HG03064 (cell line): ENCODE results near the gene RASGEF1C.
"Not testable (repeated sequence)": the region's sequence is repeated elsewhere in the genome, so short reads cannot be mapped to it uniquely, and the experiment has no call there.

ENCODE experiments used
- ATAC-seq: cut with Tn5 transposase; IDR thresholded peaks from one replicate; pipeline ENCODE4 v1.9.1; 2021; ENCODE audit warnings: low read depth; ENCODE audit not compliant: unreplicated experiment

The RASGEF1C gene

GRCh38 chr5:180089628-180090027 lies 119.4 kb downstream of the RASGEF1C start:
- not testable (repeated sequence) for ATAC-seq

DNA sequence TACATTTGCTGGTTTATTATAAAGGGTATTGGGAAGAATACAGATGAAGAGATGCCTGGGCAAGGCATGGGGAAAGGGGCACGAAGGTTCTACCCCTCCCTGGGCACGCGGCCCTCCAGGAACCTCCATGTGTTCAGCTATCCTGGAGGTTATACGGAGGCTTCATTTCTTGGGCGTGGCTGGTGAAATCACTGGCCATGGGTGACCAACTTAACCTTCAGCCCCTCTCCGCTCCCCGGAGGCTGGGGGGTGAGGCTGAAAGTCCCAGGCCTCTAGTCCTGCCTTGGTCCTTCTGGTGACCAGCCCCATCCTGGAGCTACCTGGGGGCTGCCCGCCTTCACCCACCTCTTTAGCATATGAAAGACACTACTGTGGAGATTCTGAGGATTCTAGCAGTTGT lies 120.5 kb downstream of the RASGEF1C start:
- ATAC-seq, result no peak

DNA sequence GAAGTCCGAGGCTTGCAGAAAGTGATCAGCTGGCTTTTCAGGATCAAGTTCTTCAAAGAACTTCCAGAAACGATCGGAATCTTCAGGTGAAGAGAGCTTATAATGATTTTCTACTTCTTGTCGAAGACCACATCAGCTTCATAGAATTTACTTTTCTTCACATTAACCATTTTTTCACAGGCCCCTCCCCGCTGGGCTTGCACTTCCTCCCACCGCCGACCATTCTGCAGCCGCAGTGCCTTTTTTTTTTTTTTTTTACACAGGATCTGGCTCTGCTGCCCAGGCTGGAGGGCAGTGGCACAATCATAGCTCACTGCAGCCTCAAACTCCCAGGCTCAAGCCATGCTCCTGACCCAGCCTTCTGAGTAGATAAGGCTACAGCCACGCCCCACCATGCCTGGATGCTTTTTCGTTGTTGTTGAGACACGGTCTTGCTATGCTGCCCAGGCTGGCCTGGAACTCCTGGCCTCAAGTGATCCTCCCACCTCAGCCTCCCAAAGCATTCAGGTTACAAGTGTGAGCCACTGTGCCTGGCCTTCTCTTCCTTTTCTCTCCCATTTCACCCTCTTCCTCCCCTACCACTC lies 122.1 kb downstream of the RASGEF1C start:
- ATAC-seq, result no peak

- no peak for ATAC-seq
These were observed 123.2 kb downstream of the RASGEF1C start for GRCh38 chr5:180085837-180086236.

- ATAC-seq, result no peak
These were observed 124.1 kb downstream of the RASGEF1C start for GRCh38 chr5:180084638-180085561.

GRCh38 chr5:180083529-180084060 lies 125.4 kb downstream of the RASGEF1C start:
- no peak for ATAC-seq

DNA sequence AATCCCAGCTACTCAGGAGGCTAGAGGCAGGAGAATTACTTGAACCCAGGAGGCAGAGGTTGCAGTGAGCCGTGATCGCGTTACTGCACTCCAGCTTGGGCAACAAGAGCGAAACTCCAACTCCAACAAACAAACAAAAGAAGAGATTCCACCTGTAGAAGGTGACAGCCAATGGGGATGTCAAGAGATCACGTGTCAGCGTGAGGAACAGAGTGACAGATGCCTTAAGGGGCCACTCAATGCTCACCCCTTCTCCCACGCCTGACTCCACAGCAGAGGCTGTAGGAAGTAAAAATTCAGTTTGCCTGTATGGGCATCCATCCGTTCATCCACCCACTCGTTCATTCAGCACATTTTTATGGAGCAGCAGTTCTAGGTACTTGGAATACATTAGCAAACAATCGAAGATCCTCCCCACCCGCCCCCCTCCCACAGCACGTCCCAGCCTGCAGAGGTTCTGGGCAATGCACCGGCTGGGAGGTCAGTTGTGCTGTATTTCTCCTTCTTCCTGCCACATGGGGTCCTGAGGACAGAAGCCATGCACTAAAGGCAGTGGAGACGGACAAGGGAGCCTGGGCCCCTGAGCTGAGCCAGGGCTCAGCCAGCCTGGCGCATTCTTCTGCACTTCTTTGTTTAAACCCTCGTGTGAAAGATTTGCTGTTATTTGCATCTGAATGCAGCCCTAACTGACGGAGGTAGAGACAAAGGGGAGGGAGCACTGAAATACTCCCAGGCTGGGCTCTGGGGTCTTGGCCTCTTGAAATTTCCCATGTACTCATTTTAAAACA lies 126.2 kb downstream of the RASGEF1C start:
- no peak for ATAC-seq

DNA sequence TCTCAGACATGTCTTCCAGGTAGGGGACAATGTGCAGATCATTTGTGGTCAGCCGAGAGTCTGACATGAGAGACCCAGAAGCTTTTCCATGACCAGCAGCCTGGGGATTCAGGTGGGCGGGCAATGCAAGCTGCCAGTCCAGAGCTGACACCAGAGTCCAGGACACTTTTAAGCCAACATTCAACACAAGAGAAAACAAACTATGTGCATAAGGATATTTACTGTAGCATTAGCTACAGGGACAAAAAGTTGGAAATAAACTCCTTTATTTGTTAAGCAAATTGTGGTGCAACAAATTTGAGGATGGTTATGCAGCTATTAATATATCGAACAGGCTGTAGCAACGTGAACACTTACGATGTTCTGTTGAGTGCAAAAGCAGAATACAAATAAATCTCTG lies 127.5 kb downstream of the RASGEF1C start:
- no peak for ATAC-seq

DNA sequence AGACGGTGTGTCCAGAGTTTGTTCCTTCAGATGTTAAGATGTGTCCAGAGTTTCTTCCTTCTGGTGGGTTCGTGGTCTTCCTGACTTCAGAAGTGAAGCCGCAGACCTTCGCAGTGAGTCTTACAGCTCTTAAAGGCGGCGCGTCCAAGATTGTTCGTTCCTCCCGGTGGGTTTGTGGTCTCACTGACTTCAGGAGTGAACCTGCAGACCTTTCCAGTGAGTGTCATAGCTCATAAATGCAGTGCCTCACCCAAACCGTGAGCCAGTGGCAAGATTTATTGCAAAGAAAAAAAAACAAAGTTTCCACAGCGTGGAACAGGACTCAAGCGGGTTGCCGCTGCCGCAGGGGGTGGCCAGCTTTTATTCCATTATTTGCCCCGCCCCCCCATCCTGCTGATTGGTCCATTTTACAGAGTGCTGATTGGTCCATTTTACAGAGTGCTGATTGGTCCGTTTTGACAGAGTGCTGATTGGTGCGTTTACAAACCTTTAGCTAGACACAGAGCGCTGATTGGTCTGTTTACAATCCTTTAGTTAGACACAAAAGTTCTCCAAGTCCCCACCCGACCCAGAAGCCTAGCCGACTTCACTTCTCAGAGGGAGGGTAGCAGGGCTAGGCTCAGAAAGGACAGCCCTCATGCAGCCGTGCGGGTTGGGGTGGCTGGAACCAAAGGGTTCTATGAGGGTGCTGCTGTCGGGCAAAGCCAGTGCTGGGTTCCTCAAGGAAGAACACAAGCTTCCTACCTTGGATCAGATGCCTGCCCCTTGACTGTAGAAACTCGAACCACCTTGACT lies 128.3 kb downstream of the RASGEF1C start:
- no peak for ATAC-seq

- no peak for ATAC-seq
These were observed 129.1 kb downstream of the RASGEF1C start for GRCh38 chr5:180079702-180080466.

- no peak for ATAC-seq
These were observed 130.7 kb downstream of the RASGEF1C start for GRCh38 chr5:180078348-180078747.

- no peak for ATAC-seq
These were observed 131.3 kb downstream of the RASGEF1C start for GRCh38 chr5:180077594-180078284.

GRCh38 chr5:180075703-180076102 lies 133.3 kb downstream of the RASGEF1C start:
- no peak for ATAC-seq

DNA sequence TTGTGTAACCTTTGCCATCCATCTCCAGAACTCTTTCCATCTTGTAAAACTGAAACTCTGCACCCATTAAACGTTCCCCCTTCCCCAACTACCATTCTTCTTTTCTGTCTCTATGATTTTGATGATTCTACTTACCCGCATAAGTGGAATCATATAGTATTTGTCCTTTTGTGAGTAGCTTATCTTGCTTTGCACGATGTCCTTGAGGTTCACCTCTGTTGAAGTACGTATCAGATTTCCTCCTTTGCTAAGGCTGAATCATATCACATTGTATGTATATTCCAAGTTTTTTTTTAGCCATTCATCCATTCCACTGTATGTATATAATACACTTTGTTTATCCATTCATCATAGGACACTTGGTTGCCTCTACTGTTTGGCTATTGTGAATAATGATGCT lies 134.5 kb downstream of the RASGEF1C start:
- no peak for ATAC-seq

- ATAC-seq, result no peak
These were observed 136.5 kb downstream of the RASGEF1C start for GRCh38 chr5:180072556-180072955.

DNA sequence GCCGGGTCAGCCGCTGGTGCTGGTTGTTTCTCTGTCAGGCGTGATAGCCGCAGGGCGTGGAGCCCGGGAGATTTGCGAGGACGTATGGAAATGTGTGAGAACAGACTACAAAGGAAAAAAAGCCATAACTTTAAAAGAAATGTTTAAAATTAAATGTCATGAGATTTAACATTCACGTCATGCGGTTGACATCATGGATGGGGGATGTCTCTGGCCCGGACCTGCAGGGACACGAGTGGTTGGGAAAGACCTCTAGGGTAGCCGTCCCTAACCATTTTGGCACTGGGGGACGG lies 136.8 kb downstream of the RASGEF1C start:
- ATAC-seq, result no peak

DNA sequence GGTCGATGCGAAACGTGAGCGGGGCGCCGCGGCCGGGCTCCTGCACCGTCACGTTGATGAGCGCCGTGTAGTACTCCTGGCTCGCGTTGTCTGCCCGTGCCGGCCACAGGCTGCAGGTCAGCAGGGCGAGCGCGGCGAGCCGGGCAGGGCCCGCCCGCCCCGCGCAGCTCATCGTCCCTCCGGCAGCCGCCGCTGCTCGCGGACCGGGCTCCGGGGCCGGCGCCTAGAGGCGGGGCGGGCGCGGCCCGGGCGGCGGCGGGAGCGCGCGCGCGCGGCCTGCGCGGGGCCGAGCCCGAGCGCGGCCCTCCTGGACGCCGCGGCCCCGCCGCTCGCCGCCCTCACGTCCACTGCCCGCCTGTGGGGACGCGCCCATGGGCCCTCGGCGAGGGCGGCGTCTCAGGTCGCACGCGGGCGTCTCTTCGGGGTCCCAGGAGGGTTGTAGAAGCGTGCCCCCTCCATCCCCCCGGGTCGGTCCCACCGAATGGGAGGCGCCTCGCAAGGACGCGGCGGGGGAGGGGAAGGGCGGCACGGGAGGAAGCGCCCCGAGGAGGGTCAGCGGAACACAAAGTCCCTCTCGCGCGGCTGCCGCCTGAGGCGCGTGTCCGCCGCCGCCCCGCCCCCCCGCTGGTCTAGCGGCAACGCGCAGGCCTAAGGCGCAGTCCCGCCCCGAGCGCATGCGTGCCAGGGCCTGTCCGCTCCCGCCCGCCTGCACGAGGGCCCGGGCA lies 137.3 kb downstream of the RASGEF1C start, which contains the start of gene RNF130:
TSS of gene RNF130 (minus strand) at position 229 of the 725 bp plus-strand sequence. CDS start at position 172, 57 bp downstream.
- ATAC-seq, result peak; percentile 52
